ENCODE measurements around the gene SNTG2. TPM values are rescaled to one million over a fixed set of nuclear protein-coding genes. Genes with fewer than 3 reads are reported as not detected.

SNTG2 gene
- total and polyA plus RNA-seq, 2 of the 13 experiments (the other 11 are each of a cell fraction or from before 2014, with no cell fraction given): not detected

DNA sequence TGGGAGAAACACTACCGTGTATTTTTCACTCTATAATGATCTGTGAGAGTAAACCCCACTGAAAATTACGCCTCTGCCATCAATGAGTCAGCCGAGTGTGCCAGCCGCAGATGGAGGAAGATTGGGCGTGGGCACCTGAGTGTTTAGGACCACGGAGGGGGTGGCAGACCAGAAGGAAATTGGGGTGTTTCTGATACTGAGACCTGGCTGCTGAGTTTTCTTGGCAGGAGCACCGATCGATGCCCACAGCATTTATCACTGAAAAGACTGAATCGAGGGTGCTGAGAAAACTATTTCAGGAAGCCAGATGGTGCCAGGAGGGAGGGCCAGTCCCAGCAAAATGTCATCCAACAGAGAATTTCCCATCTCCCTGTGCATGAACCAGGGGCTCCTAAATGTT is 370.7 kb downstream of the SNTG2 start (continued):
- TF ChIP-seq AFF4 (CRISPR knock-in tag; IDR thresholded peaks at IDR 0.05) (no peak), SRSF4 (IDR thresholded peaks at IDR 0.05; ENCODE audit: low read depth, low read length, poor library complexity, severe bottlenecking) (no peak), GATA4 (IDR thresholded peaks at IDR 0.05; ENCODE audit: borderline replicate concordance, low read depth) (no peak), CERS6 (CRISPR knock-in tag; IDR thresholded peaks at IDR 0.05) (no peak), CBX1 (IDR thresholded peaks at IDR 0.05; ENCODE audit: low read depth) (no peak), ZNF292 (CRISPR knock-in tag; IDR thresholded peaks at IDR 0.05; ENCODE audit: borderline replicate concordance, low read depth) (no peak)
- TF ChIP-seq, protein P1, sequence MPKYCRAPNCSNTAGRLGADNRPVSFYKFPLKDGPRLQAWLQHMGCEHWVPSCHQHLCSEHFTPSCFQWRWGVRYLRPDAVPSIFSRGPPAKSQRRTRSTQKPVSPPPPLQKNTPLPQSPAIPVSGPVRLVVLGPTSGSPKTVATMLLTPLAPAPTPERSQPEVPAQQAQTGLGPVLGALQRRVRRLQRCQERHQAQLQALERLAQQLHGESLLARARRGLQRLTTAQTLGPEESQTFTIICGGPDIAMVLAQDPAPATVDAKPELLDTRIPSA (CRISPR knock-in tag; IDR thresholded peaks at IDR 0.05; ENCODE audit: borderline replicate concordance): no peak

GRCh38 chr2:1324884-1325283 is 374.2 kb downstream of the SNTG2 start:
- CTCF ChIA-PET (ENCODE audit: low intra/inter-chr PET ratio, low total read pairs): no interaction called here
- no TSS peak for BruUV-seq (replicated peaks)
- intact Hi-C loops (cut with micrococcal nuclease; ENCODE audit: unreplicated experiment): no loop called here
- no peaks in the 10 kb centered on the region for H3K9me3 ChIP-seq (ENCODE audit: low read length)
- no peaks in the 10 kb centered on the region for H3K79me2 ChIP-seq (ENCODE audit: insufficient read depth, low read length)
- H3K27ac ChIP-seq (ENCODE audit: extremely low read length, insufficient read depth, low read length): no peak overlapping the region
- no peak for DNase-seq (ENCODE audit: low spot score)
- ATAC-seq: no peak
- no peak overlapping the region for H3K4me2 ChIP-seq (ENCODE audit: low read depth, low read length)
- in situ Hi-C loops (cut with HindIII; ENCODE audit: extremely low pct_ligation_motif_present, low pct_unique_long_range_greater_than_20kb): no loop called here
- POLR2A ChIA-PET: no interaction called here
- H3K9ac ChIP-seq (ENCODE audit: insufficient read depth, low read depth, low read length): no peak overlapping the region
- H3K4me3 ChIP-seq (replicated peaks in 1 of 3; ENCODE audit: insufficient read depth in 1 of 3, low read depth in 2 of 3, low read length in 3 of 3): no peak overlapping the region
- H3K36me3 ChIP-seq (replicated peaks in 1 of 2; ENCODE audit: control insufficient read depth in 1 of 2, insufficient read depth in 2 of 2, low read length in 2 of 2): no peaks in the 10 kb centered on the region
- H3K4me1 ChIP-seq (ENCODE audit: insufficient read depth, low read length): no peaks in the 10 kb centered on the region
- FAIRE-seq: no peak
- no peak overlapping the region for H2AFZ ChIP-seq (ENCODE audit: low read length)
- 42% methylated on average over 2 of the region's 2 CpGs for WGBS (ENCODE audit: low lambda C conversion rate)
- TF ChIP-seq ZNF33B (CRISPR knock-in tag; IDR thresholded peaks at IDR 0.05): no peak
- TF ChIP-seq, protein P2, sequence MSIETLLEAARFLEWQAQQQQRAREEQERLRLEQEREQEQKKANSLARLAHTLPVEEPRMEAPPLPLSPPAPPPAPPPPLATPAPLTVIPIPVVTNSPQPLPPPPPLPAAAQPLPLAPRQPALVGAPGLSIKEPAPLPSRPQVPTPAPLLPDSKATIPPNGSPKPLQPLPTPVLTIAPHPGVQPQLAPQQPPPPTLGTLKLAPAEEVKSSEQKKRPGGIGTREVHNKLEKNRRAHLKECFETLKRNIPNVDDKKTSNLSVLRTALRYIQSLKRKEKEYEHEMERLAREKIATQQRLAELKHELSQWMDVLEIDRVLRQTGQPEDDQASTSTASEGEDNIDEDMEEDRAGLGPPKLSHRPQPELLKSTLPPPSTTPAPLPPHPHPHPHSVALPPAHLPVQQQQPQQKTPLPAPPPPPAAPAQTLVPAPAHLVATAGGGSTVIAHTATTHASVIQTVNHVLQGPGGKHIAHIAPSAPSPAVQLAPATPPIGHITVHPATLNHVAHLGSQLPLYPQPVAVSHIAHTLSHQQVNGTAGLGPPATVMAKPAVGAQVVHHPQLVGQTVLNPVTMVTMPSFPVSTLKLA (IDR thresholded peaks at IDR 0.05): no peak
- TF ChIP-seq ZNF326 (CRISPR knock-in tag; IDR thresholded peaks at IDR 0.05; ENCODE audit: borderline replicate concordance): no peak
- no peaks in the 10 kb centered on the region; a peak in 1 of 5 replicates for H3K27me3 ChIP-seq (ENCODE audit: control insufficient read depth in 1 of 2, insufficient read depth in 2 of 2, low read length in 2 of 2)
- H4K20me1 ChIP-seq (ENCODE audit: insufficient read depth, low read length): no peaks in the 10 kb centered on the region
